GM19099 (cell line): ENCODE results near the gene POU2F2.

ENCODE experiments used
- POLR2A ChIP-seq: IDR thresholded peaks from 3 replicates; pipeline ENCODE4 v1.6.1; 2011; ENCODE audit warnings: low read depth; ENCODE audit not compliant: insufficient read length; ENCODE audit errors: extremely low read depth

Gene POU2F2

DNA sequence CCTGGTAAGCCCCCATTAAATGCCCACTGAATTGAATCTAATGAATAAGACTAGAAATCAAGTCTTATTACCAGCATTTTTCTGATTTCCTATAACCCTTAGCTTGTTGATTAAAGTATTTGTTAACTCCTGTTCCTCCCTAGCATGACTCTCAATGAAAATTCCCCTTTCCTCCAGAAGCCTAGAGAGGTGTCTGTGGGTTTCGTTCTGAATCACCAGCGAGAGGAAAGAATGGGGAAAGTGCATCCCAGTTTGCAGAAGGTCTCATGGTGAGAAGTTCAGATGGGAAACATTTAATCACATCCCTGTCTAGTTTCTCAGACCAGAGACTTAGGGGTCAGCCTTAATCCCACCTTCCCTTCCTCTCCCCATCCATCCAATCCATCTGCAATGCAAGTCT is 26.9 kb downstream of the POU2F2 start:
- no peak for TF ChIP-seq POLR2A

DNA sequence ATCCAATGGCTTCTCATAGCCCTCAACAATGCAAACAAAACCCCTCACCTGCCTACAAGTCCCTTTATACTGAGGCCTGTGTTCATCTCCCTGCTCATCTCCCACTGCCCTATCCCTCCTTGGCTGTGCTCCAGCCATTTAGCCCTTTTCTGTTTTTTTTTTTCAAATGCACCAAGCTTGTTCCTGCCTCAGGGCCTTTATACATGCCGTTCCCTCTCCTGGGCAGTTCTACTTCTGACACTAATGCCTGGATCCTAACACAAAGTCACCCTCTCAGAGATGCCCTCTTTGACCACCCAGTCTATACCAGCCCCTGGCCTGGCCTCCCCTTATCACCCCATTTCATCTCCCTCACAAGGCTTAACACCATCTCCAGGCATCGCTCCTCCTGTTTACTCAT is 29.4 kb downstream of the POU2F2 start:
- no peak for TF ChIP-seq POLR2A

GRCh38 chr19:42099336-42099925 is 32.8 kb downstream of the POU2F2 start:
- no peak for TF ChIP-seq POLR2A

- no peak for TF ChIP-seq POLR2A
Observed at GRCh38 chr19:42098781-42099180, 33.5 kb downstream of the POU2F2 start.

DNA sequence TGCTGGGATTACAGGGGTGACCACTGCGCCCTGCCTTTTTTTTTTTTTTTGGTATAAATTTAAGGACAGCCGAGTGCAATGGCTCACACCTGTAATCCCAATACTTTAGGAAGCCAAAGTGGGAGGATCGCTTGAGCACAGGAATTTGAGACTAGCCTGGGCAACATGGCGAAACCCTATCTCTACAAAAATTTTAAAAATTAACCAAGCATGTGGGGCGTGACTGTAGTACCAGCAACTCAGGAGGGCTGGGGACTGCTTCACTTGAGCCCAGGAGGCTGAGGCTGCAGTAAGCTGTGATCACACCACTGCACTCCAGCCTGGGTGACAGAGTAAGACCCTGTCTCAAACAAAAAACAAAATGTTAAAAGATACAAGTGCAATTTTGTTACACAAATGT is 34.8 kb downstream of the POU2F2 start:
- no peak for TF ChIP-seq POLR2A

GRCh38 chr19:42096255-42096837 is 35.9 kb downstream of the POU2F2 start:
- TF ChIP-seq POLR2A: no peak

GRCh38 chr19:42095814-42096230 is 36.4 kb downstream of the POU2F2 start:
- no peak for TF ChIP-seq POLR2A

GRCh38 chr19:42095142-42095813 is 37.0 kb downstream of the POU2F2 start:
- no peak for TF ChIP-seq POLR2A

- no peak for TF ChIP-seq POLR2A
Observed at GRCh38 chr19:42093926-42094325, 38.3 kb downstream of the POU2F2 start.

DNA sequence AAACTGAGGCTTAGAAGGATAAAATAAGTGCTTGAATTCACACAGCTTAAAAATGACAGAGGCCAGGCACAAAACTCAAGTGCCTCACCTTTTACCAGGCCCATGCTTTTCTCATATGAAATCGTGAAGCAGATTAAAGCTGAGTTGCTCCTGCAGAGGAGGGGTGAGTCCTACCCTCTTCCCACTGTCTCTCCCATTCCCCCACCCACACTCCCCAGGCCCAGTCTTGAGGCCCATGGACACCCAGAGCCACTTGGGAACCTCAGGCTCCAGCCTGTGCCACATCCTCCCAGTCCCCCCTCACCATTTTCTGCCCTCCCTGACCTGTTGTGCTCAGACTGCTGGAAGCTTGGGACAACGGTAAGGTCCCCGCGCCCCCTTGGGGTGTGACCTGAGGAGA is 38.7 kb downstream of the POU2F2 start:
- no peak for TF ChIP-seq POLR2A

DNA sequence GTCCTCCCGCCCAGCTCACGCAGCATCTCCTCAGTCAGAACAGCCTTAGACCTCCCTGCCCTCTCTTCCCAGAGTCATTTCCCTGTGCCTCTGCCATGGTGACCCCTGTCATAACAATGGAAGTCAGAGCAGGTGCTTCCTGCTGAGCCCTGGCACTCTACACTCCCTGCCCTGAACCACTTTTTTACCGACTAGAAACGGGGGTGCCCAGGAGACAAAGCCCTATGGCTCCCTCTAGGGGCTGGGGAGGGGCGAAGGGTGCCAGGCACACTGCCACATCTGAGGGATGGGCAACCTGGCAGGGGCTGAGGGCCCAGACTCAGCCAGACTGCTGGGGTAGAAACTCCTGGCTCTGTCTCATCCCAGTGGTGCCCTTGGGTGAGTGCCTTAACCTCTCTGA is 39.9 kb downstream of the POU2F2 start:
- TF ChIP-seq POLR2A: no peak

- TF ChIP-seq POLR2A: no peak
Observed at GRCh38 chr19:42091742-42092141, 40.5 kb downstream of the POU2F2 start.

GRCh38 chr19:42091300-42091699 is 40.9 kb downstream of the POU2F2 start:
- no peak for TF ChIP-seq POLR2A

DNA sequence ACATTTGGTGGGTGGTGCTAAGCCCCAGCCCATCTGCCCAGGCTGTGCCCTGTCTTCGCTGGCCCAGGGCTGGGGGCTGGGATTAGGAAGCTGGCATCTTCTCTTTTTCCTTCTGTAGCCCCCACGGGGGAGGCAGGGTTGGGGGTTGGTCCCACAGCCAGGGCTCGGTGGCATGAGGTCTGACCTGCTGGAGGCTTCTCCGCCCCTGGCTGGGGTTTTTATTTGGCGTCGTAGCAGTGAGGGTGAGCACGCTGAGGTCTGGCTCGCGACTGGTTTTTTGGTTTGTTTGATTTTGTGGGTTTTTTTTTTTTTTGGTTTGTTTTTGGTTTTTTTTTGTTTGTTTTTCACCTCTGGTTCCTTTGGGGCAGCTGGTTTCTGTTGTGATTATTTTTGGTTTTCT is 41.6 kb downstream of the POU2F2 start:
- TF ChIP-seq POLR2A: no peak

DNA sequence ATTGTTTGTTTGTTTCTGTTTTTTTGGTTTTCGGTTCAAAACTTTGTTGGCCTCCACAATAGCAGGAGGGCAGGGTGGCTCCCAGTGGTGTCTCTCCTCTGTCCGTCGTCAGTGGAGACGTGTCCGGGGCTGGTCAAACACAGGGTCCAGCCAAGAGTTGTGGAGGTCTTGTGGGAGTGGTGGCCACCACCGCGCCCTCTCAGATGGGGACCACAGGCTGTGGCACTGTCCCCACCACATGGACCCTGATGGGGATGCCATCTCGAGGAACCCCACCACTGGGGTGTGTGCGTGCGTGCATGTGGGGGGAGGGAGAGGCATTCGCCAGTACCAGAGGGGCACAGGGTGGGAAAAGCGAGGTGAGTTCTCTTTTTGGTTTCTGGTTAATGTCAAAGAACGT is 42.5 kb downstream of the POU2F2 start:
- no peak for TF ChIP-seq POLR2A

DNA sequence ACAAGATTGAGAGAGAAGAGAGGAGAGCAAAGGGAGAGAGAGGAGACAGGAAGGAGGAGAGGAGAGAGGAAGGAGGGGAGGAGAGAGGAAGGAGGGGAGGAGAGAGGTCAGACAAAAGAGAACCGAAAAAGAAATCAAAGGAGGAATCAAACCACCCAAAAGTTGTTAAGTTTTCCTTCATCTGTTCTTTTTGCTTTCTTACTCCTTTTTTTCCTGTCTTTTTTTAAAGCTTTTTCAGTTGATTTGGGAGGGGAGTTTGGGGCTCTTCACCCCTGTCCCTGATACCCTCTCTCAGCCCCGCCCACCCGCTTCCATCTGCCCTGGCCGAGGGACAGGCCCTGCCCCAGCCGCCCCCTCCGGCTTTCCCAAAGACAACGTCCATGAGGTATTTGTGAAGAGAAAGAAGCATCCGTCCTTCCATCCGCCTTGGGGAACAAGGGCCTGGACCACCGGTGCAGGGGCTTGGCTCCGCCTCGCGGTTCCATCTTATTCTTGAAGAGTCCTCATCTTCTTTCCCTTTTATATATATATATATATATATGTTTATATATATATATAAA is 43.0 kb downstream of the POU2F2 start:
- no peak for TF ChIP-seq POLR2A
